ENCODE results near the gene KSR1. TPM values are rescaled to one million over a fixed set of nuclear protein-coding genes. Genes with fewer than 3 reads are reported as not detected.

Gene KSR1
- total RNA-seq, 6 donors from 2014 or later: 23.0 to 94.3 (median 60.9) TPM

DNA sequence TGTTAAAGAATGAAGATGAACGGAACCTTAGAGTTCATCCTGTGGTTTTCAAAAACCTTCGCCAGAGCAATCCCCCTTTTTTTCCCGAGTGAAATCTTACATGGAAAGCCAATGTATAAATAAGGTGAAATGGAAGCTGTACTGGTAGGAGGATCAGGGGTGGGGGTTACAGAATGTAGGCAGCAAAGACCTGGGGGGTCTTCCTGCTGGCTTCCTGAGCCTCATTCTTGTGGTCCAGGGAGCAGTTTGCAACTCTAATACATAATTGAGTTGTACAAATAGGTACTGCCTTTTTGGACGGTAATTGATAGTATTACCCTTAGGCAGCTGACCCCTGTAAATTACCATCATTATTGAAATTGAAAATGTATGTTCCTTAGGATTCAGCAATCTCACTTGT, 34.1 kb downstream of the KSR1 start:
- Histone ChIP-seq H3K27ac (no peak overlapping the region), H3K27me3 (no peaks in the 10 kb centered on the region), H3K9me3 (no peaks in the 10 kb centered on the region), H3K36me3 (no peaks in the 10 kb centered on the region), H3K4me1 (peaks cover 51 to 55% (median 53%) of the 10 kb centered on the region in 4 donors), H3K4me3 (no peak overlapping the region)
- DNase-seq (no peak), ATAC-seq (ENCODE audit: low FRiP score in 2 of 2) (no peak)
- 93 to 99% methylated on average over 4 of the region's 4 CpGs for WGBS, 2 donors
- no peak for TF ChIP-seq POLR2AphosphoS5 (IDR thresholded peaks at IDR 0.05)
- TF ChIP-seq POLR2A (IDR thresholded peaks at IDR 0.05): no peak
- TF ChIP-seq, protein P1, sequence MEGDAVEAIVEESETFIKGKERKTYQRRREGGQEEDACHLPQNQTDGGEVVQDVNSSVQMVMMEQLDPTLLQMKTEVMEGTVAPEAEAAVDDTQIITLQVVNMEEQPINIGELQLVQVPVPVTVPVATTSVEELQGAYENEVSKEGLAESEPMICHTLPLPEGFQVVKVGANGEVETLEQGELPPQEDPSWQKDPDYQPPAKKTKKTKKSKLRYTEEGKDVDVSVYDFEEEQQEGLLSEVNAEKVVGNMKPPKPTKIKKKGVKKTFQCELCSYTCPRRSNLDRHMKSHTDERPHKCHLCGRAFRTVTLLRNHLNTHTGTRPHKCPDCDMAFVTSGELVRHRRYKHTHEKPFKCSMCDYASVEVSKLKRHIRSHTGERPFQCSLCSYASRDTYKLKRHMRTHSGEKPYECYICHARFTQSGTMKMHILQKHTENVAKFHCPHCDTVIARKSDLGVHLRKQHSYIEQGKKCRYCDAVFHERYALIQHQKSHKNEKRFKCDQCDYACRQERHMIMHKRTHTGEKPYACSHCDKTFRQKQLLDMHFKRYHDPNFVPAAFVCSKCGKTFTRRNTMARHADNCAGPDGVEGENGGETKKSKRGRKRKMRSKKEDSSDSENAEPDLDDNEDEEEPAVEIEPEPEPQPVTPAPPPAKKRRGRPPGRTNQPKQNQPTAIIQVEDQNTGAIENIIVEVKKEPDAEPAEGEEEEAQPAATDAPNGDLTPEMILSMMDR (IDR thresholded peaks at IDR 0.05): no peak
- TF ChIP-seq EP300 (IDR thresholded peaks at IDR 0.05): no peak

DNA sequence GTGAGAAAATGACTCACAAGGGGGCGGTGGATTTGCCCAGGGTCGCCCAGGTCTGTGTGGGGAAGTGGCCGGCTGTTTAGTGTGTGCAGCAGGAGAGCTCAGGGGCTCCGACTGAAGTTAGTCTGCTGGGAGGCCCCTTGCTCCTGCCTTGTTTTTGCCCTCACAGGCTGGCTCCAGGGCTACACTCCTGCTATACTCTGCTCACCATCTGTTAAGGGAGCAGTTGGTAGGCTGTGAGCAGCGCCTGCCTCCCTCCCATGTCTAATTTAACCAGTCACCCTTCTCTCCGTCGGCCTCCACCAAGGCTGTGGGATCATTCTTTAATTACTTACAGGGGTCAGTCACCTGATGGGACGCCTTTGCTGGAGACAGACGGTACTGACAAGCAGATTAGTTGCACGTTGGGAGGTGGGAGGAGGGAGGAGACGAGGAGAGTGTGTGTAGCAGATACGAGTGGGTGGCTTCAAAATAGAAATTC, 35.5 kb downstream of the KSR1 start:
- 87 to 89% methylated on average over 12 of the region's 12 CpGs for WGBS, 2 donors
- H3K4me3 ChIP-seq: no peak overlapping the region

DNA sequence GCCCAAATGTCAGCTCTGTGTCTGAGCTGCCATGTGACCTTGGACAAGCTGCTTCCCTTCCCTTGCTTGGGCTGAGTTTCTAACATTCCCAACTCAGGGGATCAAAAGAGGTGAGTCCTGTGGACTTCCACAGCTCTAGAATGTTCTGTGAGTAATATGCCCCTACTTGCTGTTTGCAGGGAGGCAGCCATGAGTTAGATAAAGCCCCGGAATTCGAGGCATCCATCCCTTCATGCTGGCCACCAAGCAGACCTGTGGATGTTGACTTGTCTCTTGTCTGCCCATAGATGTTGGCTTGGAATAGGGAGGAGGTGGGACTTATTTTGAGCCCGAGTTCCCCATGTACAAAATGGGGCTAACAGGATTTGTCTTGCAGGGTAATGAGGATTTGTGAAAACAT, 36.2 kb downstream of the KSR1 start:
- 84 to 96% methylated on average over 3 of the region's 3 CpGs for WGBS, 2 donors
- H3K36me3 ChIP-seq: no peaks in the 10 kb centered on the region
- H3K27me3 ChIP-seq: no peaks in the 10 kb centered on the region
- H3K4me1 ChIP-seq: peaks cover 47 to 52% (median 49%) of the 10 kb centered on the region in 4 donors
- DNase-seq (no peak), ATAC-seq (ENCODE audit: low FRiP score in 2 of 2) (no peak)
- no peaks in the 10 kb centered on the region for H3K9me3 ChIP-seq
- no peak overlapping the region for H3K27ac ChIP-seq
- no peak overlapping the region for H3K4me3 ChIP-seq
- TF ChIP-seq POLR2A (IDR thresholded peaks at IDR 0.05) (no peak), POLR2AphosphoS5 (IDR thresholded peaks at IDR 0.05) (no peak), EP300 (IDR thresholded peaks at IDR 0.05) (no peak)
- TF ChIP-seq, protein P1 (IDR thresholded peaks at IDR 0.05): no peak

More for the DNA sequence above, 35.5 kb downstream of the KSR1 start:
- ATAC-seq (ENCODE audit: low FRiP score in 2 of 2) (no peak), DNase-seq (no peak)
- H3K27ac ChIP-seq: no peak overlapping the region
- TF ChIP-seq POLR2A (IDR thresholded peaks at IDR 0.05): no peak
- no peak for TF ChIP-seq POLR2AphosphoS5 (IDR thresholded peaks at IDR 0.05)
- TF ChIP-seq, protein P1 (IDR thresholded peaks at IDR 0.05): no peak
- TF ChIP-seq EP300 (IDR thresholded peaks at IDR 0.05): no peak
- no peaks in the 10 kb centered on the region for H3K9me3 ChIP-seq
- peaks cover 48 to 53% (median 50%) of the 10 kb centered on the region in 4 donors for H3K4me1 ChIP-seq
- H3K27me3 ChIP-seq: no peaks in the 10 kb centered on the region
- H3K36me3 ChIP-seq: no peaks in the 10 kb centered on the region

DNA sequence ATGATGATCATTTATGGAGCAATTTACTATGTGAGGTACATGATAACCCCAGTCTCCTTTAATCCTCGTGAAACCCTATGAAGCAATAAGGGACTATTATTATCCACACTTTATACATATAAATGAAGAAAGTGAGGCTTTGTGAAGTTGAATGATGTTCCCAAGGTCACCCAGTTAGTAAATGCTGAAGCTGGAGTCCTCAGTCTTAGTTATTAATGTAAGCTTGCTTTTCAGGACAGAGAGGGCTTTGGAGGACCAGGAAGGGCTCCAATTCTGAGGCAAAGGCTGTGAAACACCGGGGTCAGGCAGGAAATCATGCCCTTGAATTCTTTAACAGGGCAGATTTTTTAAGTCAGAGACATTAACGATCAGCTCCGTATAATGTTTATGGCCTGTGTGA, 36.8 kb downstream of the KSR1 start:
- H3K4me1 ChIP-seq: peaks cover 43 to 51% (median 45%) of the 10 kb centered on the region in 4 donors
- H3K9me3 ChIP-seq: no peaks in the 10 kb centered on the region
- H3K27ac ChIP-seq: no peak overlapping the region
- DNase-seq (no peak), ATAC-seq (ENCODE audit: low FRiP score in 2 of 2) (no peak)
- 62 to 75% methylated on average over 4 of the region's 4 CpGs for WGBS, 2 donors
- TF ChIP-seq, protein P1 (IDR thresholded peaks at IDR 0.05): no peak
- TF ChIP-seq POLR2A (IDR thresholded peaks at IDR 0.05): no peak
- TF ChIP-seq EP300 (IDR thresholded peaks at IDR 0.05): no peak
- no peak for TF ChIP-seq POLR2AphosphoS5 (IDR thresholded peaks at IDR 0.05)
- no peak overlapping the region for H3K4me3 ChIP-seq
- H3K27me3 ChIP-seq: no peaks in the 10 kb centered on the region
- H3K36me3 ChIP-seq: no peaks in the 10 kb centered on the region

All from upper lobe of left lung (tissue), 6 donors.